ENCODE measurements around the gene SEPTIN6.
"Not testable (repeated sequence)": the region's sequence is repeated elsewhere in the genome, so short reads cannot be mapped to it uniquely, and the experiment has no call there.

Gene SEPTIN6

GRCh38 chrX:119690921-119691716 is 1.8 kb downstream of the SEPTIN6 start:
- no peak for DNase-seq (ENCODE audit: low read depth)

- no peak for DNase-seq (ENCODE audit: low read depth)
These were observed 4.1 kb downstream of the SEPTIN6 start for GRCh38 chrX:119688911-119689321.

DNA sequence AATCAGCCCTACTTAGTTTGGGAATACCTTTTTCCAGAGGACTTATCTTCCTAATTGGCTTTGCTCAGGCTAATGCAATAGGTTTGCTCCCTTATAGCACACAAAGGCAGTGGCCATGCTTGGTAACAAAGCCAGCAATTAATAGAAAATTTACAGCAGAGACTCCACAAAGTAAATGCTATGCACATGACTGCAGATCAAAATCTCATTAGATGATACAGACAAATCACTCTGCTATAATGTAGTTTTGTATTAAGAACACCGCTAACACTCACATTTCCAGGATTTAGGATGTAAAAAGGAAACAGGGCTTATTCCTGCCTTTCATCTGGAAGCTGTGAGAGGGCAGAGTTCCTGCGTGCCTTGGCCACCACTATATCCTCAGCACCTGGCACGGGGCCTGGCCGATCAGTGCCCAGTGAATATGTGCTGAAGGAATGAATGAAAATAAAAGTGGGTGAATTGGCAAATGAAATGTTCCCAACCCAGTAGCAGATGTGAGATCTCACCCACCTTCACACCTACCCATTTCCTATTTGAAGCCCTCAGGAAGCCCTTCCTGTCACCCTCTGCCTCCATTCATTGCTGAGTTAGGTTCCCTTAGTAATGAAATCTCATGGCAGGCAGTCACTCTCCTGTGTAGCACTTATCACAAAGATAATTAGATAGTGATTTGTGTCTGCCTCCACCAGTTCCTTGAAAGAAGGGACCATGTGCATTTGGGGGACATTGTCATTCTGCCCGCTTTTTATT is 5.1 kb downstream of the SEPTIN6 start:
- no peak for DNase-seq (ENCODE audit: low read depth)

- no peak for DNase-seq (ENCODE audit: low read depth)
These were observed 6.8 kb downstream of the SEPTIN6 start for GRCh38 chrX:119686087-119686691.

- no peak for DNase-seq (ENCODE audit: low read depth)
These were observed 7.5 kb downstream of the SEPTIN6 start for GRCh38 chrX:119685225-119686066.

DNA sequence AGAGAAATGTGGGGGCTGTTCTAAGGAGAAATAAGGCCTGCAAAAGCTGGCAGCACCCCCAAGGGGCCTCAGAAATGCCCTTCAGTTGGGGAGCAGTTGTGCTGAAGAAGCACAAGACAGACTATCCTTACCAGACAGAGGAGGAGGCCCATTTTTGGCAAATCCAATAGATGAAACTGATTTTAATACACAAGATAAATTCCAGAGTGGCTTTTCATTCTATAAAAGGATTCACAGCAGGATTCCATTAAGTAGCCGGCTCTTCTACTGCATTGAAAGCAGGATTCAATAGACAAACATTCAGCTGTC is 8.1 kb downstream of the SEPTIN6 start:
- no peak for DNase-seq (ENCODE audit: low read depth)

GRCh38 chrX:119684312-119684711 is 8.7 kb downstream of the SEPTIN6 start:
- not testable (repeated sequence) for DNase-seq (ENCODE audit: low read depth)

GRCh38 chrX:119682019-119682989 is 10.7 kb downstream of the SEPTIN6 start:
- DNase-seq (ENCODE audit: low read depth): no peak

- DNase-seq (ENCODE audit: low read depth): no peak
These were observed 15.3 kb downstream of the SEPTIN6 start for GRCh38 chrX:119677654-119677981.

GRCh38 chrX:119676949-119677653 is 15.9 kb downstream of the SEPTIN6 start:
- no peak for DNase-seq (ENCODE audit: low read depth)

GRCh38 chrX:119673336-119673735 is 19.6 kb downstream of the SEPTIN6 start:
- DNase-seq (ENCODE audit: low read depth): no peak

- no peak for DNase-seq (ENCODE audit: low read depth)
These were observed 20.5 kb downstream of the SEPTIN6 start for GRCh38 chrX:119672426-119672825.

GRCh38 chrX:119669424-119670037 is 23.4 kb downstream of the SEPTIN6 start:
- no peak for DNase-seq (ENCODE audit: low read depth)

DNA sequence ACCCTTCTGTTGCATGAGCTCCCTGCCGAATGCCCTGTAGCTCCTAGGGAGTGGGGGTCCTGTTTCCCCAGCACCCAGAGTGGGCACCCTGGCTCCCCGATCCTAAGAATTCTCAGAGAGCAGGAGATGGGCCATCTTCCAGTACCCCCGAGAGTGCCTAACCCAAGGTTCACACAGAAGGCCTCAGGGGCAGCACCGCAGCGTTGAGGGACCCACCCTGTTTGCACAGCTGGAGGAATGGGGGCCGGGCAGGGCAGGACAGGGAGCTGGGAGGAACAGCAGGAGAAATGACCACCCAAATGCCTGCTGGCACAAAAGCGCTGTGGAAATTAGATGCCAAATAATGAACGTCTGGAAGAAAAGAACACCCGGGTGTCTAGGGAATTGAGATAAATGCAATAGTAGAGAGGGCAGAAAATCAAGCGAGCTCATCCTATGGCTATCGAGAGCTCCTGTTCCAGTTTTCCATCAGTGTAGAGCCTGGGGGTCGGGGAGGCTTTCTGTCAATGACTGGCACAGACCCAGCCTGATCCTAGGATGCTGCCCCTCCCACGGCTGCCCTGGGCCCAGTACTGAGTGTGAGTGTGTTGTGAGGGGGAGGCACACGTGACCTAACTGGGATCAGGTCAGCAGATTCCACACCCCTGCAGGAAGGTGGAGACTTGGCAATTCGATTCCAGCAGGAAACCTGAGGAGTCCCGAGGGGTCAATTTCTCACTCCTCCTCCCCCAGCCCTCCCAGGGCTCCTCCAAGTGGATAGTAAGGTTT is 25.7 kb downstream of the SEPTIN6 start:
- DNase-seq (ENCODE audit: low read depth): no peak

DNA sequence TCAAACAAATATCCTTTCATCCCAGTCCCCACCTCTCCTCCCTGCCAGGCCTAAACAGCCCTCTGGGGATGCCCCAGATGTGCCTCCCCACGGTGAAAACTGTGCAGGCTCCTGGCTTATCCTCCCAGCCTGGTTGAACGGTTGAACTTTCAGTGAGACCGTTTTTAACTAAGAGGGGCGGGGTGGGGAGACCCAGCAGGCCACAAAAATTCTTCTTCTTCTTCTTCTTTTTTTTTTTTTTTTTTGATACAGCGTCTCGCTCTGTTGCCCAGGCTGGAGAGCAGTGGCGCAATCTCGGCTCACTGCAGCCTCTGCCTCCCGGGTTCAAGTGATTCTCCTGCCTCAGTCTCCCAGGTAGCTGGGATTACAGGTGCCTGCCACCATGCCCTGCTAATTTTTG is 28.1 kb downstream of the SEPTIN6 start:
- DNase-seq (ENCODE audit: low read depth): not testable (repeated sequence)

GRCh38 chrX:119661486-119661885 is 31.5 kb downstream of the SEPTIN6 start:
- no peak for DNase-seq (ENCODE audit: low read depth)

GRCh38 chrX:119659522-119659921 is 33.4 kb downstream of the SEPTIN6 start:
- DNase-seq (ENCODE audit: low read depth): no peak

- peak; percentile 33 for DNase-seq (ENCODE audit: low read depth)
These were observed 37.8 kb downstream of the SEPTIN6 start for GRCh38 chrX:119655125-119655524.

DNA sequence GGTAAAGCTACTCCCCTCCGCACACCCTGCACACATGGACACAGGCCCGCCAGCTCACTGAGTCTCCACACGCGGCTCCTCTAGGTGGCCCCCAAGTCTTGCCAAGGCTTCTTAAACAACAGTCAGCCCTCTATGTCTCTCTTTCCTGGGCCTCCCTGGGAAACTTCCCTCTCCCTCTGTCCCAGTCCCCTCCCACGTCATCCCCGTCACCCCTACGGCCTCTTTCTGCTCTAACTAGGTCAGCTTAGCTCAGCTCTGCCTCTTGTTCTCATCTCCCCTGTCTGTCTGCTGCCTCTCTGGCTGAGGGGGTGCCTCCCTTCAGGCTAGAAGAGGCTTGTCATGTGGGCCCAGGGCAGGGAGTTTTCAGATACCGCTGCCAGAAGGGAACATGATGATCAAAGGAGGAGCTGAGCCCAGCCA is 38.8 kb downstream of the SEPTIN6 start:
- no peak for DNase-seq (ENCODE audit: low read depth)
